ENCODE data around the gene CAMTA1. TPM values are rescaled to one million over a fixed set of nuclear protein-coding genes. Genes with fewer than 3 reads are reported as not detected.

CAMTA1 gene
- total RNA-seq, 1 donor from 2014 or later = 99.0 TPM

DNA sequence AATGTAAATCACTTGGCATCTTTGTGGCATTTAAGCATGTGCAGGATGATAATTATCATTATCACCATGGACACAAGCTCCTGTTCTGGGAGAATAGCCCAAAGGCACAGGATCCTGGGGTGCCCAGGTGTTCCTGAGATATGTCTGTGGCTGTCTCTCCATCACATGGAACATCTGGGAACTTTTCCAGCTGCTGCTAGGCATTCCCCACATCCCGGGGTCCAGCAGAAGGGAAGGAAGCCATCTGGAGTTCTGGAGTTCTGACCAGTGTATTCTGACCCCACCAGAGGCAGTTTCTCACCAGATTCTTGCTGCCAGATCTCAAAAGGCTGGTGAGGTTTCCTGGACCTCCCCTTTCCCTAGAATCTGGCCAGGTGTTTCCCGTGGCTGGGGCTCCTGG lies 726.1 kb downstream of the CAMTA1 start:
- DNase-seq (ENCODE audit: low spot score, unreplicated experiment) = no peak
- Mint-ChIP-seq H3K27ac (no peak overlapping the region), H3K4me3 (ENCODE audit: low read depth) (no peak overlapping the region), H3K36me3 (ENCODE audit: insufficient read depth) (no peaks in the 10 kb centered on the region), H3K9me3 (ENCODE audit: low read depth) (no peaks in the 10 kb centered on the region), H3K4me1 (ENCODE audit: low read depth) (no peaks in the 10 kb centered on the region), H3K27me3 (peaks cover 20% of the 10 kb centered on the region)
- TF ChIP-seq, protein P1, sequence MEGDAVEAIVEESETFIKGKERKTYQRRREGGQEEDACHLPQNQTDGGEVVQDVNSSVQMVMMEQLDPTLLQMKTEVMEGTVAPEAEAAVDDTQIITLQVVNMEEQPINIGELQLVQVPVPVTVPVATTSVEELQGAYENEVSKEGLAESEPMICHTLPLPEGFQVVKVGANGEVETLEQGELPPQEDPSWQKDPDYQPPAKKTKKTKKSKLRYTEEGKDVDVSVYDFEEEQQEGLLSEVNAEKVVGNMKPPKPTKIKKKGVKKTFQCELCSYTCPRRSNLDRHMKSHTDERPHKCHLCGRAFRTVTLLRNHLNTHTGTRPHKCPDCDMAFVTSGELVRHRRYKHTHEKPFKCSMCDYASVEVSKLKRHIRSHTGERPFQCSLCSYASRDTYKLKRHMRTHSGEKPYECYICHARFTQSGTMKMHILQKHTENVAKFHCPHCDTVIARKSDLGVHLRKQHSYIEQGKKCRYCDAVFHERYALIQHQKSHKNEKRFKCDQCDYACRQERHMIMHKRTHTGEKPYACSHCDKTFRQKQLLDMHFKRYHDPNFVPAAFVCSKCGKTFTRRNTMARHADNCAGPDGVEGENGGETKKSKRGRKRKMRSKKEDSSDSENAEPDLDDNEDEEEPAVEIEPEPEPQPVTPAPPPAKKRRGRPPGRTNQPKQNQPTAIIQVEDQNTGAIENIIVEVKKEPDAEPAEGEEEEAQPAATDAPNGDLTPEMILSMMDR (IDR thresholded peaks at IDR 0.05; ENCODE audit: unreplicated experiment) = no peak

DNA sequence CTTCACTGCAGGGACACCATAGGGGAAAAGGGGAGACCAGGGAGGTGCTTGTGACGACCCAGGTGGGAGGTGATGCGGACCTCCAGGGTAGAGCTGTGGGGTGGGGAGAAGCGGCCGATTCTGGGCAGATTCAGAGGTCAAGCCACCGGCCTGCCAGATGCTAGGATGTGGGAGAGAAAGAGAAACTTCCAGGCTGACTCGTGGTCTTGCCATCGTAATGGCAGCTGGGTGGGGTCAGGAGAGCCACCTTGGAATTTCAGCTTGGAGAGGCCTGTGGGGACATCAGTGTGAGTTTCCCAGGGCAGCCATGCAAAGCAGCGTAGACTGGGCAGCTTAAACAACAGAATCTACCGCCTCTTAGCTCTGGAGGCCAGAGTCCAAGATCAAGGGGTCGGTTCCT lies 727.8 kb downstream of the CAMTA1 start:
- Mint-ChIP-seq H3K27me3 (peaks cover 26% of the 10 kb centered on the region), H3K4me3 (ENCODE audit: low read depth) (no peak overlapping the region), H3K36me3 (ENCODE audit: insufficient read depth) (no peaks in the 10 kb centered on the region), H3K27ac (no peak overlapping the region), H3K9me3 (ENCODE audit: low read depth) (no peaks in the 10 kb centered on the region), H3K4me1 (ENCODE audit: low read depth) (no peaks in the 10 kb centered on the region)
- no peak for DNase-seq (ENCODE audit: low spot score, unreplicated experiment)
- TF ChIP-seq, protein P1 (IDR thresholded peaks at IDR 0.05; ENCODE audit: unreplicated experiment) = no peak

DNA sequence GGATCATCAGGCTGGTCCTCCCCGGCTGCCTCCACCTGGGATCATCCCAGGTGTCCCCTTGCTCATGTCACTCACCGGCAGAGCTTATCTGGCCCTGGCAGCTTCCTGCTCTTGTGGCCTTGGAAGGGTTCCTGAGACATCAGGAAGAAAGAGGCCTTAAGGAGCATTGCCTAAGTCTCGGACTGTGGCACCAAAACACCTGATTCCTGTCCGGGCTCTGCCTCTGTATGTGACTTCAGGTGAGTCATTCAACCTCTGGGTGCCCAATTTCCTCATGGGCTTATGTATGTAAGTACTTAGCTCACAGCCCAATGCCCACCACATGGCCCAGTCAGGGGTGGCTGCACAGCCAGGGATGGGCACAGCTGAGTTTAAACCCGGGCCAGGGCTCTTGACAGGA lies 729.9 kb downstream of the CAMTA1 start:
- TF ChIP-seq, protein P1 (IDR thresholded peaks at IDR 0.05; ENCODE audit: unreplicated experiment) = no peak
- no peaks in the 10 kb centered on the region for H3K36me3 Mint-ChIP-seq (ENCODE audit: insufficient read depth)
- no peak overlapping the region for H3K4me3 Mint-ChIP-seq (ENCODE audit: low read depth)
- H3K9me3 Mint-ChIP-seq (ENCODE audit: low read depth) = no peaks in the 10 kb centered on the region
- H3K27me3 Mint-ChIP-seq = peaks cover 31% of the 10 kb centered on the region
- no peak for DNase-seq (ENCODE audit: low spot score, unreplicated experiment)
- H3K27ac Mint-ChIP-seq = no peak overlapping the region
- no peaks in the 10 kb centered on the region for H3K4me1 Mint-ChIP-seq (ENCODE audit: low read depth)

DNA sequence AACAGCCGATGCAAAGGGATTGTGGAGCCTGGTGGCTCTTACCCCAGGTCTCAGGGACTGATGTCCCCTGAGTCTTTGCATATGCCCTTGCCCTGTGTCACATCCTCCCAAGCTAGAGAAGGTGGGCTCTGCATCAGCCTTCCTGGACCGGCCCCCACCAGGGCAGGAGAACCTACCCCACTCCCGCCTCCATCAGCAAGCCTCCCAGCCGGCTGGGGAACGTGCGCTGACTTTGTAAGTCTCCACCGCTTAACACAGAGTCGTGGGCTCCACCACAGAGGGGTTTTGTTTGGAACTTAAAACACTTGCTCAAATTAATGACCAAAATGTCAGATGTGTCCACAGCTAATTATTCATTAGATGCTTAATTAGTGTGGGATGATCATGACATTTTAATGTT lies 730.6 kb downstream of the CAMTA1 start:
- no peak for DNase-seq (ENCODE audit: low spot score, unreplicated experiment)
- Mint-ChIP-seq H3K27ac (no peak overlapping the region), H3K27me3 (peaks cover 31% of the 10 kb centered on the region), H3K4me1 (ENCODE audit: low read depth) (no peaks in the 10 kb centered on the region), H3K9me3 (ENCODE audit: low read depth) (no peaks in the 10 kb centered on the region), H3K36me3 (ENCODE audit: insufficient read depth) (no peaks in the 10 kb centered on the region), H3K4me3 (ENCODE audit: low read depth) (no peak overlapping the region)
- TF ChIP-seq, protein P1 (IDR thresholded peaks at IDR 0.05; ENCODE audit: unreplicated experiment) = no peak

DNA sequence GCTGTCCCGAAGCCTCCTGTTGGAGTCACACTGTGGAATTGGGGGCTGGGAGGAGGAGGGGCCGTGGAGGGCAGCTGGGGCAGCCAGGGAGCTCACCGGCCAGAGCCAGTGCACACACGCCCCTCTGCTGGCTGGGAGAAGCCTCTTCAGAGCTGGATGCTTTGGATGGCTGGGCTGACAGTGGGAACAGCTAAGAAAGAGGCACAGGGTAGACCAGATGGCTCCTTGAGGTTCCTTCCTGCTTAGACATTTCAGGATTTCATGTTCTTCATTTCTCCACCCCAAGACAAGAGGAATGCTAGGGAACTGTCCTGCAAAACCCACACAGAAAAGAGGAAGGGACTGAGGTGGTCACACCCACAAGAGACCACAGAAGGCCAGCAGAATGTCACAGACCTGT lies 731.1 kb downstream of the CAMTA1 start:
- TF ChIP-seq, protein P1 (IDR thresholded peaks at IDR 0.05; ENCODE audit: unreplicated experiment) = no peak
- Mint-ChIP-seq H3K27ac (no peak overlapping the region), H3K27me3 (peaks cover 33% of the 10 kb centered on the region), H3K9me3 (ENCODE audit: low read depth) (no peaks in the 10 kb centered on the region), H3K4me3 (ENCODE audit: low read depth) (no peak overlapping the region), H3K4me1 (ENCODE audit: low read depth) (no peaks in the 10 kb centered on the region), H3K36me3 (ENCODE audit: insufficient read depth) (no peaks in the 10 kb centered on the region)
- no peak for DNase-seq (ENCODE audit: low spot score, unreplicated experiment)

All from progenitor cell of endocrine pancreas (in vitro differentiated cells).